Measurements from ENCODE around the gene PSMA7. TPM values are rescaled to one million over a fixed set of nuclear protein-coding genes. Genes with fewer than 3 reads are reported as not detected.
A peak's percentile ranks its signal among the peaks of the same experiment; 100 is the strongest.

The PSMA7 gene
- polyA plus RNA-seq, 1 donor: 163 TPM

DNA sequence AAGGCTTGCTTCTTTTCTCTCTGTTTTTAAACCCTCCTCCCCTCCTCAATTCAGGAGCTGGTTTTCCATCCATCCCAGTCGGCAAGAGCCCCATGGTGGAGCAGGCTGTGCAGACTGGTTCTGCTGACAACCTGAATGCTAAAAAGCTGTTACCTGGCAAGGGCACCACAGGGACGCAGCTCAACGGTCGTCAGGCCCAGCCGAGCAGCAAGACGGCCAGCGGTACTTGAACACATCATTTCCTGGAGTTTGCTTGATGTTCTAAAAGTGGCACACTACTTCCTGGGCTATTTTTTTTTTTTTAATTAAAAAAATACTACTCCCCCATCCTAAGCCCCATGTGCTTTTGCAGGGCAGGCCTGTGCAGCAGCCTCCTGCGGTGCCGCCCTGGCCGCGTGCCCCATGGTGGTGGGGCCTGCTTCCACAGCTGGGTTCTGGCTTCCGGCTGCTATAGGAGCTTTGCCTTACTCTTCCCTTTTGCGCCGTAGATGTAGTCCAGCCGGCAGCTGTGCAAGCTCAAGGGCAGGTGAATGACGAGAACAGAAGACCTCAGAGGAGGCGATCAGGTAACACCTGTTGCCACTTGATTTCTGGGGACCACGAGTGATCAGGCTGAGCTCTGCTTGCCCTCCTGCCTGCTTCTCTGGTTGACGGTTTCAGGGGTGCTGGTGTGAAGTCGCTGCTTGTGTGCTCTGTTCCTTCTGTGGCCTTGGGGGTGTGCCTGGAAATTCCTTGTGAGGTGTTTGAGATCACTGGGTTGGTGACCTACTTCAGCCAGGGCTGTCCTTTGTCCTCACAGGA is 13.3 kb downstream of the PSMA7 start:
- Histone ChIP-seq H3K4me1 (ENCODE audit: control insufficient read depth, insufficient read depth, low read length) (no peaks in the 10 kb centered on the region), H3K9me3 (ENCODE audit: control insufficient read depth, low read depth, low read length) (no peaks in the 10 kb centered on the region), H3K27ac (ENCODE audit: low read length) (no peak overlapping the region), H3K4me3 (ENCODE audit: low read length) (no peak overlapping the region), H3K27me3 (ENCODE audit: control insufficient read depth, insufficient read depth, low read length) (no peaks in the 10 kb centered on the region), H3K36me3 (ENCODE audit: control insufficient read depth, insufficient read depth, low read length) (peaks cover 99% of the 10 kb centered on the region)
- no CpG with 5 or more reads among the region's 20 CpGs for WGBS (ENCODE audit: insufficient coverage, low lambda C conversion rate)
- DNase-seq: no peak

GRCh38 chr20:62128502-62128901 is 14.7 kb downstream of the PSMA7 start:
- Histone ChIP-seq H3K4me1 (ENCODE audit: control insufficient read depth, insufficient read depth, low read length) (peaks cover 4% of the 10 kb centered on the region), H3K36me3 (ENCODE audit: control insufficient read depth, insufficient read depth, low read length) (peaks cover 90% of the 10 kb centered on the region), H3K4me3 (ENCODE audit: low read length) (no peak overlapping the region), H3K9me3 (ENCODE audit: control insufficient read depth, low read depth, low read length) (no peaks in the 10 kb centered on the region), H3K27ac (ENCODE audit: low read length) (no peak overlapping the region), H3K27me3 (ENCODE audit: control insufficient read depth, insufficient read depth, low read length) (no peaks in the 10 kb centered on the region)
- no CpG with 5 or more reads among the region's 6 CpGs for WGBS (ENCODE audit: insufficient coverage, low lambda C conversion rate)
- DNase-seq: no peak

DNA sequence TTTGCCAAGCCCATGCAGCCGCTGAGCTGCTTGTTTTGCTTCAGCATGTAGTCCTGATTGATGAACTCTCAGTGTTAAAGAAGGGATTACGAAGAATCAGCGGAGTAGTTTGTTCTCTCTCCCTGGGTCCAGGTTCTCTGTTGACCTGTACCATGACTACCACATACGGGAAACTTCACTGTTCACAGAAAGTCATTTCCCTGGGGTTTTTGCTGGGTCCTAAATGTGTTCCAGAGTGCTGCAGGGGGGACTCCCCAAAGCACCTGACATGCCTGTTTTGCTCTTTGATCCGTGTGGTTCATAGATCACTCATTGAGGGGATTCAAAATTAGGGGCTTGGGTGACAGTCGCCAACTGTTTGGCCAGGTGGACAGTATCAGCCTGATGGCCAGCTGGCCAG is 15.4 kb downstream of the PSMA7 start:
- no peak for DNase-seq
- H3K27ac ChIP-seq (ENCODE audit: low read length): no peak overlapping the region
- no CpG with 5 or more reads among the region's 6 CpGs for WGBS (ENCODE audit: insufficient coverage, low lambda C conversion rate)
- no peaks in the 10 kb centered on the region for H3K9me3 ChIP-seq (ENCODE audit: control insufficient read depth, low read depth, low read length)
- no peaks in the 10 kb centered on the region for H3K27me3 ChIP-seq (ENCODE audit: control insufficient read depth, insufficient read depth, low read length)
- peaks cover 4% of the 10 kb centered on the region for H3K4me1 ChIP-seq (ENCODE audit: control insufficient read depth, insufficient read depth, low read length)
- H3K36me3 ChIP-seq (ENCODE audit: control insufficient read depth, insufficient read depth, low read length): peaks cover 83% of the 10 kb centered on the region
- no peak overlapping the region for H3K4me3 ChIP-seq (ENCODE audit: low read length)

GRCh38 chr20:62126141-62126540 is 17.1 kb downstream of the PSMA7 start:
- no CpG with 5 or more reads among the region's 20 CpGs for WGBS (ENCODE audit: insufficient coverage, low lambda C conversion rate)
- Histone ChIP-seq H3K9me3 (ENCODE audit: control insufficient read depth, low read depth, low read length) (no peaks in the 10 kb centered on the region), H3K4me3 (ENCODE audit: low read length) (no peak overlapping the region), H3K4me1 (ENCODE audit: control insufficient read depth, insufficient read depth, low read length) (peaks cover 4% of the 10 kb centered on the region), H3K36me3 (ENCODE audit: control insufficient read depth, insufficient read depth, low read length) (peaks cover 67% of the 10 kb centered on the region), H3K27ac (ENCODE audit: low read length) (no peak overlapping the region), H3K27me3 (ENCODE audit: control insufficient read depth, insufficient read depth, low read length) (no peaks in the 10 kb centered on the region)
- no peak for DNase-seq

- no CpG with 5 or more reads among the region's 19 CpGs for WGBS (ENCODE audit: insufficient coverage, low lambda C conversion rate)
- peaks cover 28% of the 10 kb centered on the region for H3K4me1 ChIP-seq (ENCODE audit: control insufficient read depth, insufficient read depth, low read length)
- peak overlapping the region; percentile 49 for H3K27ac ChIP-seq (ENCODE audit: low read length)
- H3K4me3 ChIP-seq (ENCODE audit: low read length): peak overlapping the region; percentile 53
- H3K27me3 ChIP-seq (ENCODE audit: control insufficient read depth, insufficient read depth, low read length): no peaks in the 10 kb centered on the region
- no peaks in the 10 kb centered on the region for H3K9me3 ChIP-seq (ENCODE audit: control insufficient read depth, low read depth, low read length)
- peak in 1 of 2 donors; percentile 37 for DNase-seq
- H3K36me3 ChIP-seq (ENCODE audit: control insufficient read depth, insufficient read depth, low read length): peaks cover 41% of the 10 kb centered on the region
Observed at GRCh38 chr20:62123450-62124118, 19.6 kb downstream of the PSMA7 start.

DNA sequence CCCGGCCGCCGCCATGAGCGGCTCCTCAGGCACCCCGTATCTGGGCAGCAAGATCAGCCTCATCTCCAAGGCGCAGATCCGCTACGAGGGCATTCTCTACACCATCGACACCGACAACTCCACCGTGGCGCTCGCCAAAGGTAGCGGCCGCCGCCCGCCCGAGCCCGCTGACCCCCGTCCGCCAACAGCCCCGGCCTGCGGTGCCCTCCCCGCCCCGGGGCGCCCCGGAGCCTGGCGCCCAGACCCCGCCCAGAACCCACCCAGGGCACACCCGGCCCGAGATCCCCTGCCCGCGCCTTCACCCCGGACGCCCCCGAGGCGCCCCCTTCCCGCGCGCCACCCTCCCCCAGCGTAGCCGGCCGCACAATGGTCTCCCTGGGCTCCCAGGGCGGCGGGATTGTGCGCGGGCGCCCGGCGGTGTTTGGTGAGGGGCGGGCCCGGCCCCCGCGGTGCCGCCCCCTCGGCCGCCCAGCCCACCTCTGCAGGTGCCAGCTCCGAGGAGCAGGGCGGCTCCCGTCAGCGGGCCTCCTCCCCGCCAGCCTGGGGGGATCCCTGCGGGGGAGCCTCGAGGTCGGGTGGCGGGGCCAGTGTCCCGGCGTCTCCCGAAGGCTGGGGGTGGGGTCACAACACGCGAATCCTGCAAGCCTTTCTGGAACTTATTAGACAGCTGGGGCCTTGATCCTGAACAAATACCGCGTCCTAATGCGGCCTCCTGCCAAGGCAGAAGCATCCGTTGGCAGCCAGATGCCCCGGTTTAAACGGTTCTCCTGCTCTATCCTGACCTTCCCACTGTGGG is 20.3 kb downstream of the PSMA7 start:
- H3K36me3 ChIP-seq (ENCODE audit: control insufficient read depth, insufficient read depth, low read length): peaks cover 34% of the 10 kb centered on the region
- no CpG with 5 or more reads among the region's 77 CpGs for WGBS (ENCODE audit: insufficient coverage, low lambda C conversion rate)
- peak in 1 of 2 donors; percentile 69 for DNase-seq

DNA sequence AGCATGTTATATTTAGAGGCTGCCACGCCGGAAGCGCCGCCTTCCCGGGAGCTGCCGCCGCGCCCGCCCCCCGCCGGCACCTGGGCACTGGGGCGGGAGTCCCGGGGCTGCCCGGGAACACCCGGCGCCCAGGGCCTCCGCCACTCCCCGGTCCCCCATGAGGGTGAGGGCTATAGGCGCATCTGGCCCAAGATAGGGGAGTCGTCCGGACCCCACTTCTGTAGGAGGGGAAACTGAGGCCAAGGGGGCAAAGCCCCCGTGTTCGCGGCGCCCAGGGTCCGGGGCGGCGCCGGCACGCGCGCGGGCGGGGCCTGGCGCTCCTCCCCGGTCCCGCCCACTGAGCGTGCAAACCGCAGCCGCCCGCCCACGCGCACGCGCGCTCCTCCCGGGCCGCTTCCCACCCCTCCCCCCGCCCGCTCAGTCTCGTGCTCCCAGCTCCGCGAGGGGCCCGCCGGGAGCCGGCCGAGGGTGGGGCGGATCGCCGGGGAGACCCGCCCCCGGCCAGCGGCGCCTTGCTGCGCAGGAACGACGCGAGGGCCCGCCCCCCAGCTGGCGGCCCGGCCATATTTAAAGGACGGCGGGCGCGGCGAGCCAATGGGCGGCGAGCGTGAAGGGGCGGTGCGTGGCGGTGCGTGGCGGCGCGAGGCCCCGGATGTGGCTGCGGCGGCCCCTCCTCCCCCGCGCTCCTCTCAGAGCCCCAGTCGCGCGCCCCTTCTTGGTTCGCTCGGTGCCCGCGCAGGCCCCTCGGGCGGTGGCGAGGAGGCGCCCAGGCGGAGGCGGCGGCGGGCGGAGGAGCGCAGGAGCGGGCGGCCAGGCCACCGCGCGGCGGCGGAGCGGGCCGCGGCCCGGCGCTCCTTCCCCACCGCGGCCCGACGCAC is 21.2 kb downstream of the PSMA7 start, which contains the start of gene LSM14B:
TSS of gene LSM14B (plus strand) at position 700 of the 878 bp plus-strand sequence. CDS start 192 bp downstream, outside the sequence.
- Histone ChIP-seq H3K36me3 (ENCODE audit: control insufficient read depth, insufficient read depth, low read length) (peaks cover 25% of the 10 kb centered on the region), H3K4me1 (ENCODE audit: control insufficient read depth, insufficient read depth, low read length) (peaks cover 34% of the 10 kb centered on the region), H3K9me3 (ENCODE audit: control insufficient read depth, low read depth, low read length) (no peaks in the 10 kb centered on the region), H3K27ac (ENCODE audit: low read length) (peak within 1 kb of the TSS; percentile 99), H3K4me3 (ENCODE audit: low read length) (peak within 1 kb of the TSS; percentile 61), H3K27me3 (ENCODE audit: control insufficient read depth, insufficient read depth, low read length) (no peaks in the 10 kb centered on the region)
- peak; percentile 98 to 99 for DNase-seq
- WGBS (ENCODE audit: insufficient coverage, low lambda C conversion rate): no CpG with 5 or more reads among the region's 124 CpGs

More for the DNA sequence above, 20.3 kb downstream of the PSMA7 start:
- Histone ChIP-seq H3K27me3 (ENCODE audit: control insufficient read depth, insufficient read depth, low read length) (no peaks in the 10 kb centered on the region), H3K27ac (ENCODE audit: low read length) (peak overlapping the region; percentile 68), H3K9me3 (ENCODE audit: control insufficient read depth, low read depth, low read length) (no peaks in the 10 kb centered on the region), H3K4me1 (ENCODE audit: control insufficient read depth, insufficient read depth, low read length) (peaks cover 32% of the 10 kb centered on the region), H3K4me3 (ENCODE audit: low read length) (peak overlapping the region; percentile 53)

DNA sequence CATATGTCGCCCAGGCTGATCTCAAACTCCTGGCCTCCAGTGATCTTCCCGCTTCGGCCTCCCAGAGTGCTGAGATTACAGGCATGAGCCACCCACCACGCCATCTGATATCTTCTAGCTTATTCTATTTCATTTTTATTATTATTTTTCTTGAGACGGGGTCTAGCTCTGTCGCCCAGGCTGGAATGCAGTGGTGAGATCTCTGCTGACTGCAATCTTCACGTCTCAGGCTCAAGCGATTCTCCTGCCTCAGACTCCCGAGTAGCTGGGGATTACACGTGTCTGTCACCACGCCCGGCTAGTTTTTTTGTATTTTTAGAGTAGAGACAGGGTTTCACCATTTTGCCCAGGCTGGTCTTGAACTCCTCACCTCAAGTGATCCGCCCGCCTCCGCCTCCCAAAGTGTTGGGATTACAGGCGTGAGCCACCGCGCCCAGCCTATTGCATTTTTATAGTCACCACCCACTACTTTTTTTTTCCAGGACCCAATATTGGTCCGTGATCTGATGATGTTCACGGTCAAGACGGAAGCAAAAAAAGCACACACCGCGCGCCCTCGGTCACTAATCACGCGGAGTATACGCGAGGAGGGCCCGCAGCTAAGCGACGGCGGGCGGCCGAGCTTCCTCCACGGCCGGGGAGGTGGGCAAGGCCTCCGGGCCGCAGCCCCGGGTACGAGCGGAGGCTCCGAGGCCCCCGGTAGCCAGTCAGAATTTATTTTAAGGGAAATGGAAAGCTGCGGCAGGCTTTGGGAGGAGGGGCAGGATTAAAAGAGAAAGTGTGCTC is 22.0 kb downstream of the PSMA7 start:
- no CpG with 5 or more reads among the region's 45 CpGs for WGBS (ENCODE audit: insufficient coverage, low lambda C conversion rate)
- Histone ChIP-seq H3K27me3 (ENCODE audit: control insufficient read depth, insufficient read depth, low read length) (no peaks in the 10 kb centered on the region), H3K4me3 (ENCODE audit: low read length) (peak overlapping the region; percentile 61), H3K9me3 (ENCODE audit: control insufficient read depth, low read depth, low read length) (no peaks in the 10 kb centered on the region), H3K4me1 (ENCODE audit: control insufficient read depth, insufficient read depth, low read length) (peaks cover 34% of the 10 kb centered on the region), H3K27ac (ENCODE audit: low read length) (peak overlapping the region; percentile 99), H3K36me3 (ENCODE audit: control insufficient read depth, insufficient read depth, low read length) (peaks cover 17% of the 10 kb centered on the region)
- no peak for DNase-seq

- no peaks in the 10 kb centered on the region for H3K9me3 ChIP-seq (ENCODE audit: control insufficient read depth, low read depth, low read length)
- peaks cover 34% of the 10 kb centered on the region for H3K4me1 ChIP-seq (ENCODE audit: control insufficient read depth, insufficient read depth, low read length)
- no CpG with 5 or more reads among the region's 5 CpGs for WGBS (ENCODE audit: insufficient coverage, low lambda C conversion rate)
- peaks cover 9% of the 10 kb centered on the region for H3K36me3 ChIP-seq (ENCODE audit: control insufficient read depth, insufficient read depth, low read length)
- DNase-seq: no peak
- H3K27me3 ChIP-seq (ENCODE audit: control insufficient read depth, insufficient read depth, low read length): no peaks in the 10 kb centered on the region
- no peak overlapping the region for H3K4me3 ChIP-seq (ENCODE audit: low read length)
- H3K27ac ChIP-seq (ENCODE audit: low read length): peak overlapping the region; percentile 99
Observed at GRCh38 chr20:62120365-62120762, 22.8 kb downstream of the PSMA7 start.
